GM19463 (cell line): ENCODE results near the gene TMEM220.
"Not testable (repeated sequence)": the region's sequence is repeated elsewhere in the genome, so short reads cannot be mapped to it uniquely, and the experiment has no call there.

Experiments used
- ATAC-seq: cut with Tn5 transposase; IDR thresholded peaks from one replicate; pipeline ENCODE4 v1.9.1; 2021; ENCODE audit warnings: mild to moderate bottlenecking, moderate library complexity; ENCODE audit not compliant: unreplicated experiment

Gene TMEM220

GRCh38 chr17:10755592-10756127 lies 25.8 kb upstream of the TMEM220 start:
- ATAC-seq, result no peak

- ATAC-seq, result no peak
These were observed 25.2 kb upstream of the TMEM220 start for GRCh38 chr17:10754861-10755591.

GRCh38 chr17:10754109-10754508 lies 24.3 kb upstream of the TMEM220 start:
- no peak for ATAC-seq

- ATAC-seq, result no peak
These were observed 22.9 kb upstream of the TMEM220 start for GRCh38 chr17:10752696-10753095.

GRCh38 chr17:10751563-10751962 lies 21.7 kb upstream of the TMEM220 start:
- no peak for ATAC-seq

GRCh38 chr17:10750210-10750609 lies 20.4 kb upstream of the TMEM220 start:
- ATAC-seq, result no peak

GRCh38 chr17:10748531-10749181 lies 18.8 kb upstream of the TMEM220 start:
- ATAC-seq, result no peak

GRCh38 chr17:10745231-10745630 lies 15.4 kb upstream of the TMEM220 start:
- no peak for ATAC-seq

GRCh38 chr17:10744501-10745000 lies 14.7 kb upstream of the TMEM220 start:
- no peak for ATAC-seq

GRCh38 chr17:10743316-10744009 lies 13.6 kb upstream of the TMEM220 start:
- ATAC-seq, result no peak

GRCh38 chr17:10742431-10742830 lies 12.6 kb upstream of the TMEM220 start:
- ATAC-seq, result no peak

GRCh38 chr17:10741416-10742135 lies 11.8 kb upstream of the TMEM220 start:
- no peak for ATAC-seq

GRCh38 chr17:10739386-10739785 lies 9.6 kb upstream of the TMEM220 start:
- ATAC-seq, result no peak

GRCh38 chr17:10738521-10739258 lies 8.9 kb upstream of the TMEM220 start:
- no peak for ATAC-seq

- ATAC-seq, result no peak
These were observed 7.9 kb upstream of the TMEM220 start for GRCh38 chr17:10737736-10738135.

- no peak for ATAC-seq
These were observed 7.4 kb upstream of the TMEM220 start for GRCh38 chr17:10737168-10737622.

GRCh38 chr17:10735821-10736220 lies 6.0 kb upstream of the TMEM220 start:
- ATAC-seq, result no peak

- ATAC-seq, result no peak
These were observed 5.4 kb upstream of the TMEM220 start for GRCh38 chr17:10735251-10735650.

GRCh38 chr17:10733666-10734065 lies 3.8 kb upstream of the TMEM220 start:
- ATAC-seq, result no peak

- ATAC-seq, result not testable (repeated sequence)
These were observed 2.3 kb upstream of the TMEM220 start for GRCh38 chr17:10732121-10732520.
